ENCODE measurements around the gene MYO3B.

MYO3B gene

DNA sequence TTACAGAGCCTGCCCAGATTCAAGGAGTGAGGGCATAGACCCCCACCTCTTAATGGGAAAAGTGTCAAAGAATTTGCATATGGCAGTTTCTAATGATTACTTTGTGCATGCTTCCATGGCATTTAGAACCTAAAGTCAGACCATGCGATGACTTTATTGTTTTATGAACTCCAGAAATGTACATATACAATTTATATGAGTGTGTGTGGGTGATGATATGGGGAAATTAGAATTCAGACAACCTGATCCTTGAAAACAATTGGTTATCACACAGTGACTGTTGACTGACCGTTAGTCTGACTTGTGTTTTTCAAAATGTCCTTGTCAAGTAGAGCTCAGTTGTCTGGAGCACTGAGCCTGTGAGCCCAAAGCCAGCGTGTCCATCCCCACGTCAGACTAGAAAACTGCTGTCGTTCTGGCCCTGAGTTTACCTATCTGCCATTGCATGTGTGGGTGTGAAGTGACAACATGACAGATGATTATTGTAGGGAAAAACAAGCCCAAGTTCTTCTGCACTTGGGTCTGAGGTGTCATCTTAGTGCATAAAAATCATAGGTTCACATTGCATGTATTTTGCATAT, 128.4 kb downstream of the MYO3B start:
- no peak for TF ChIP-seq TCF12 (IDR thresholded peaks at IDR 0.05; ENCODE audit: low read depth)
- TF ChIP-seq, protein P1, sequence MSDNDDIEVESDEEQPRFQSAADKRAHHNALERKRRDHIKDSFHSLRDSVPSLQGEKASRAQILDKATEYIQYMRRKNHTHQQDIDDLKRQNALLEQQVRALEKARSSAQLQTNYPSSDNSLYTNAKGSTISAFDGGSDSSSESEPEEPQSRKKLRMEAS (IDR thresholded peaks at IDR 0.05), result no peak
- TF ChIP-seq, protein P2, sequence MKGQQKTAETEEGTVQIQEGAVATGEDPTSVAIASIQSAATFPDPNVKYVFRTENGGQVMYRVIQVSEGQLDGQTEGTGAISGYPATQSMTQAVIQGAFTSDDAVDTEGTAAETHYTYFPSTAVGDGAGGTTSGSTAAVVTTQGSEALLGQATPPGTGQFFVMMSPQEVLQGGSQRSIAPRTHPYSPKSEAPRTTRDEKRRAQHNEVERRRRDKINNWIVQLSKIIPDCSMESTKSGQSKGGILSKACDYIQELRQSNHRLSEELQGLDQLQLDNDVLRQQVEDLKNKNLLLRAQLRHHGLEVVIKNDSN (IDR thresholded peaks at IDR 0.05), result no peak
- TF ChIP-seq RAD21 (IDR thresholded peaks at IDR 0.05; ENCODE audit: low read depth), result no peak
- no peak for TF ChIP-seq CREB1 (IDR thresholded peaks at IDR 0.05; ENCODE audit: low read depth)

DNA sequence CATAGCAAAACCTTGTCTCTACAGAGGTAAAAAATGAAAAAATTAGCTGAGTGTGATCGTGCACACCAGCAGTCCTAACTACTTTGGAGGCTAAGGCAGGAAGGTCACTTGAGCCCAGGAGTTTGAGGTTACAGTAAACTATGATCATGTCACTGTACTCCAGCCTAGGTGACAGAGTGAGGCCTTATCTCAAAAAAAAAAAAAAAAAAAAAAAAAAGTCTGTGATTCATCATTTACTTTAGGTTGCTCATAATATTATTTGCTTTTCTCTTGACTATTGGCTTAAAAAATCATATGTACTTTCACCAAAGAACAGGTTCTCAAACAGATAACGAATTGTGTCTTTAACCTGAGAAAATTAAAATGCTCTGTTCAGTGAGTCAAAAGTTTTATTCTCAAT, 129.1 kb downstream of the MYO3B start:
- TF ChIP-seq, protein P3, sequence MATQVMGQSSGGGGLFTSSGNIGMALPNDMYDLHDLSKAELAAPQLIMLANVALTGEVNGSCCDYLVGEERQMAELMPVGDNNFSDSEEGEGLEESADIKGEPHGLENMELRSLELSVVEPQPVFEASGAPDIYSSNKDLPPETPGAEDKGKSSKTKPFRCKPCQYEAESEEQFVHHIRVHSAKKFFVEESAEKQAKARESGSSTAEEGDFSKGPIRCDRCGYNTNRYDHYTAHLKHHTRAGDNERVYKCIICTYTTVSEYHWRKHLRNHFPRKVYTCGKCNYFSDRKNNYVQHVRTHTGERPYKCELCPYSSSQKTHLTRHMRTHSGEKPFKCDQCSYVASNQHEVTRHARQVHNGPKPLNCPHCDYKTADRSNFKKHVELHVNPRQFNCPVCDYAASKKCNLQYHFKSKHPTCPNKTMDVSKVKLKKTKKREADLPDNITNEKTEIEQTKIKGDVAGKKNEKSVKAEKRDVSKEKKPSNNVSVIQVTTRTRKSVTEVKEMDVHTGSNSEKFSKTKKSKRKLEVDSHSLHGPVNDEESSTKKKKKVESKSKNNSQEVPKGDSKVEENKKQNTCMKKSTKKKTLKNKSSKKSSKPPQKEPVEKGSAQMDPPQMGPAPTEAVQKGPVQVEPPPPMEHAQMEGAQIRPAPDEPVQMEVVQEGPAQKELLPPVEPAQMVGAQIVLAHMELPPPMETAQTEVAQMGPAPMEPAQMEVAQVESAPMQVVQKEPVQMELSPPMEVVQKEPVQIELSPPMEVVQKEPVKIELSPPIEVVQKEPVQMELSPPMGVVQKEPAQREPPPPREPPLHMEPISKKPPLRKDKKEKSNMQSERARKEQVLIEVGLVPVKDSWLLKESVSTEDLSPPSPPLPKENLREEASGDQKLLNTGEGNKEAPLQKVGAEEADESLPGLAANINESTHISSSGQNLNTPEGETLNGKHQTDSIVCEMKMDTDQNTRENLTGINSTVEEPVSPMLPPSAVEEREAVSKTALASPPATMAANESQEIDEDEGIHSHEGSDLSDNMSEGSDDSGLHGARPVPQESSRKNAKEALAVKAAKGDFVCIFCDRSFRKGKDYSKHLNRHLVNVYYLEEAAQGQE (IDR thresholded peaks at IDR 0.05; ENCODE audit: low read depth), result no peak
- TF ChIP-seq YY1 (IDR thresholded peaks at IDR 0.05; ENCODE audit: low read depth) (no peak), TCF12 (IDR thresholded peaks at IDR 0.05; ENCODE audit: low read depth) (no peak), EGR1 (IDR thresholded peaks at IDR 0.05) (no peak), CREB1 (IDR thresholded peaks at IDR 0.05; ENCODE audit: low read depth) (no peak), EP300 (IDR thresholded peaks at IDR 0.05; ENCODE audit: borderline replicate concordance) (no peak), ZBTB7A (IDR thresholded peaks at IDR 0.05; ENCODE audit: low read depth) (no peak), FOXM1 (IDR thresholded peaks at IDR 0.05; ENCODE audit: borderline replicate concordance, low read depth) (no peak), TEAD4 (IDR thresholded peaks at IDR 0.05) (no peak)
- TF ChIP-seq, protein P1 (IDR thresholded peaks at IDR 0.05), result no peak
- TF ChIP-seq, protein P2 (IDR thresholded peaks at IDR 0.05), result no peak

DNA sequence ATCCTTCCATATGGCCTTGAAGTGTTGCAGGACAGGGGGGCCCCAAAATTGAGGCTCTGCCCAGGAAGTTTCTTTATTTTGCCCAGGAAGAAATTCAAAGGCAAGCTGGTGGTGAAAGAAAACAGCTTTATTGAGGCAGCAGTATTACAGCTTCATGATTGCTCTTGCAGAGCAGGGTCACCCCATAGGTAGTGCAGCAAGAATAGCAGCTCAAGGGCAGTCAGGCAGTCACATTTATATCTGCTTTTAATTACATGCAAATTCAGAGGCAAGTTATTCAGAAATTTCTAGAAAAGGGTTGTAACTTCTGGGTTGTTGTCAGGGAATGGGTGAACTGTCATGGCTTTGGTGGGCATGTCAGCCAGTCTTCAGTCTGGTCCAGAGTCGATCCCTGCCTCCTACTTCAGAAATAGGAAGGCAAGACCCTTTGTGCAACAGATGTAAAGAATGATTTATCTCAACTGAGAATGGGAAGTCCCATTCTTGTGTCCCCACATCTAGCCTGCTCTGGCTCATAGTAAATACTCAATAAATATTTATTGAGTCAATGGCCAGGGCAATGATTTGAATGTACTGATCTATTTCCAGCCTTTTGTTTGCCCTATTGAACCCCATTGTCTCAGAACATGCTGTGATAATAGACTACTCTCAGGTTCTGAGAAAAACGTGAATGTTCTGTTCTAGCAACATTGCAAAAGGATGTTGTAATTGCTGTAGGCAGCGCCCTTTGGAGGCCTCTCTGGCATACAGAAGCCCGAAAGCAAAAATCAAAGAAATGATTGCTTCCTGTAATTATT, 129.8 kb downstream of the MYO3B start:
- TF ChIP-seq, protein P1 (IDR thresholded peaks at IDR 0.05), result no peak
- no peak for TF ChIP-seq CEBPB (IDR thresholded peaks at IDR 0.05)
- TF ChIP-seq TEAD4 (IDR thresholded peaks at IDR 0.05), result no peak
- TF ChIP-seq TAF1 (IDR thresholded peaks at IDR 0.05; ENCODE audit: low read depth), result no peak
- no peak for TF ChIP-seq RAD21 (IDR thresholded peaks at IDR 0.05; ENCODE audit: low read depth)
- TF ChIP-seq ZBTB7A (IDR thresholded peaks at IDR 0.05; ENCODE audit: low read depth), result no peak
- no peak for TF ChIP-seq EP300 (IDR thresholded peaks at IDR 0.05; ENCODE audit: borderline replicate concordance)
- TF ChIP-seq YY1 (IDR thresholded peaks at IDR 0.05; ENCODE audit: low read depth), result no peak
- no peak for TF ChIP-seq EGR1 (IDR thresholded peaks at IDR 0.05)
- TF ChIP-seq NFIC (IDR thresholded peaks at IDR 0.05), result no peak
- no peak for TF ChIP-seq FOXM1 (IDR thresholded peaks at IDR 0.05; ENCODE audit: borderline replicate concordance, low read depth)
- TF ChIP-seq TCF12 (IDR thresholded peaks at IDR 0.05; ENCODE audit: low read depth), result no peak
- TF ChIP-seq, protein P2 (IDR thresholded peaks at IDR 0.05), result no peak
- no peak for TF ChIP-seq CREB1 (IDR thresholded peaks at IDR 0.05; ENCODE audit: low read depth)

DNA sequence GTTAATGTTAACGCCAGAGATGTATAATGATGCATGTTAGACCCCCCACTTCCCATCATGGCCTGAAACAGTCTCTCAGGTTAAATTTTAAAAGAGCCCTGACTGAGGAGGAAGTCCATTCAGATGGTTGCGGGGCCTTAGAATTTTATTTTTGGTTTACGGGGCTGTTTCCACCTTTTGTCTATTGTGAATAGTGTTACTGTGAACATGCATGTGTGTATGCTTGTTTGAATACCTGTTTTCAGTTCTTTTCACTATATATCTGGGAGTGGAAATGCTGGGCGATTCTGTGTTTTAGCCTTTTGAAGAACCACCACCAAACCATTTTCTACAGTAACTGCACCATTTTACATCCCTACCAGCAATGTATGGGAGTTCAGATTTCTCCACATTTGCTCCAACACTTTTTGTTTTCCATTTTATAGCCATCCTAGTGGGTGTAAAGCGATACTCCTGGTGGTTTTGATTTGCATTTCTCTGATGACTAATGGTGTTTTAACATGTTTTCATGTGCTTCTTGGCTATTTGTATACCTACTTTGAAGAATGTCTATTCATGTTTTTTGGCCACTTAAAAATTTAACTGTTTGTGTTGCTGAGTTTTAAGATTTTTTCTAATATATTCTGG, 133.0 kb downstream of the MYO3B start:
- TF ChIP-seq EP300 (IDR thresholded peaks at IDR 0.05; ENCODE audit: borderline replicate concordance), result no peak
- TF ChIP-seq TEAD4 (IDR thresholded peaks at IDR 0.05), result no peak
- TF ChIP-seq TCF12 (IDR thresholded peaks at IDR 0.05; ENCODE audit: low read depth), result no peak
- TF ChIP-seq RAD21 (IDR thresholded peaks at IDR 0.05; ENCODE audit: low read depth), result no peak
- no peak for TF ChIP-seq EGR1 (IDR thresholded peaks at IDR 0.05)
- TF ChIP-seq, protein P3 (IDR thresholded peaks at IDR 0.05; ENCODE audit: low read depth), result no peak
- TF ChIP-seq, protein P2 (IDR thresholded peaks at IDR 0.05), result no peak
- TF ChIP-seq YY1 (IDR thresholded peaks at IDR 0.05; ENCODE audit: low read depth), result no peak
- no peak for TF ChIP-seq FOXM1 (IDR thresholded peaks at IDR 0.05; ENCODE audit: borderline replicate concordance, low read depth)
